Neural cell (in vitro differentiated cells): ENCODE results near the gene MICAL2.

Experiments
- CTCF ChIP-seq: fragments of 450-650 bp; IDR thresholded peaks from 2 replicates; pipeline ENCODE4 v1.5.1; 2014; ENCODE audit warnings: antibody characterized with exemption, mild to moderate bottlenecking, moderate library complexity; ENCODE audit not compliant: poor library complexity, severe bottlenecking
- EP300 ChIP-seq: fragments of 450-650 bp; conservative IDR thresholded peaks from 2 replicates; pipeline ENCODE4 v1.6.1; 2014; ENCODE audit warnings: antibody characterized with exemption, mild to moderate bottlenecking, moderate library complexity; ENCODE audit not compliant: poor library complexity, severe bottlenecking
- TF ChIP-seq, protein P1 (sequence below): IDR thresholded peaks from 2 replicates; pipeline ENCODE4 v1.6.1; 2012; ENCODE audit warnings: borderline replicate concordance

- TF ChIP-seq EP300: no peak
- no peak for TF ChIP-seq CTCF
- TF ChIP-seq, protein P1, sequence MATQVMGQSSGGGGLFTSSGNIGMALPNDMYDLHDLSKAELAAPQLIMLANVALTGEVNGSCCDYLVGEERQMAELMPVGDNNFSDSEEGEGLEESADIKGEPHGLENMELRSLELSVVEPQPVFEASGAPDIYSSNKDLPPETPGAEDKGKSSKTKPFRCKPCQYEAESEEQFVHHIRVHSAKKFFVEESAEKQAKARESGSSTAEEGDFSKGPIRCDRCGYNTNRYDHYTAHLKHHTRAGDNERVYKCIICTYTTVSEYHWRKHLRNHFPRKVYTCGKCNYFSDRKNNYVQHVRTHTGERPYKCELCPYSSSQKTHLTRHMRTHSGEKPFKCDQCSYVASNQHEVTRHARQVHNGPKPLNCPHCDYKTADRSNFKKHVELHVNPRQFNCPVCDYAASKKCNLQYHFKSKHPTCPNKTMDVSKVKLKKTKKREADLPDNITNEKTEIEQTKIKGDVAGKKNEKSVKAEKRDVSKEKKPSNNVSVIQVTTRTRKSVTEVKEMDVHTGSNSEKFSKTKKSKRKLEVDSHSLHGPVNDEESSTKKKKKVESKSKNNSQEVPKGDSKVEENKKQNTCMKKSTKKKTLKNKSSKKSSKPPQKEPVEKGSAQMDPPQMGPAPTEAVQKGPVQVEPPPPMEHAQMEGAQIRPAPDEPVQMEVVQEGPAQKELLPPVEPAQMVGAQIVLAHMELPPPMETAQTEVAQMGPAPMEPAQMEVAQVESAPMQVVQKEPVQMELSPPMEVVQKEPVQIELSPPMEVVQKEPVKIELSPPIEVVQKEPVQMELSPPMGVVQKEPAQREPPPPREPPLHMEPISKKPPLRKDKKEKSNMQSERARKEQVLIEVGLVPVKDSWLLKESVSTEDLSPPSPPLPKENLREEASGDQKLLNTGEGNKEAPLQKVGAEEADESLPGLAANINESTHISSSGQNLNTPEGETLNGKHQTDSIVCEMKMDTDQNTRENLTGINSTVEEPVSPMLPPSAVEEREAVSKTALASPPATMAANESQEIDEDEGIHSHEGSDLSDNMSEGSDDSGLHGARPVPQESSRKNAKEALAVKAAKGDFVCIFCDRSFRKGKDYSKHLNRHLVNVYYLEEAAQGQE: no peak
Observed at GRCh38 chr11:12063251-12063650, 47.1 kb upstream of the MICAL2 start.
